ENCODE data around the gene LGALS4. TPM values are rescaled to one million over a fixed set of nuclear protein-coding genes. Genes with fewer than 3 reads are reported as not detected.

The LGALS4 gene
- total RNA-seq, 1 donor from 2014 or later = 1.3 TPM

- H3K36me3 Mint-ChIP-seq (ENCODE audit: low read depth) = peaks cover 35% of the 10 kb centered on the region
- peaks cover 50% of the 10 kb centered on the region for H3K4me1 Mint-ChIP-seq (ENCODE audit: low read depth)
- intact Hi-C loops (cut with micrococcal nuclease) = loop anchor here (1.0 to 10.0 kb wide), 14 partner anchors 8 to 533 kb away; partner anchors contain the start of genes ACTN4, ECH1, FAM98C and KCNK6
- H3K4me3 Mint-ChIP-seq = peak within 1 kb of the TSS; percentile 97
- peaks cover 2% of the 10 kb centered on the region for H3K27me3 Mint-ChIP-seq (ENCODE audit: insufficient read depth)
- H3K9me3 Mint-ChIP-seq = no peaks in the 10 kb centered on the region
- peak within 1 kb of the TSS; percentile 99 for H3K27ac Mint-ChIP-seq
- peak; percentile 99 for DNase-seq (ENCODE audit: low spot score)
Observed at GRCh38 chr19:38849860-38850435, 37.2 kb upstream of the LGALS4 start, which contains the start of gene HNRNPL. TSS of gene HNRNPL (minus strand) at chr19:38849986. CDS start at chr19:38849966, 20 bp downstream.

- peak overlapping the region; percentile 97 for H3K4me3 Mint-ChIP-seq
- intact Hi-C loops (cut with micrococcal nuclease) = loop anchor here (2.0 kb wide), 2 partner anchors 81 to 193 kb away; no protein-coding TSS in a partner anchor
- no peaks in the 10 kb centered on the region for H3K9me3 Mint-ChIP-seq
- H3K4me1 Mint-ChIP-seq (ENCODE audit: low read depth) = peaks cover 54% of the 10 kb centered on the region
- peaks cover 2% of the 10 kb centered on the region for H3K27me3 Mint-ChIP-seq (ENCODE audit: insufficient read depth)
- peak; percentile 94 for DNase-seq (ENCODE audit: low spot score)
- H3K27ac Mint-ChIP-seq = peak overlapping the region; percentile 99
- H3K36me3 Mint-ChIP-seq (ENCODE audit: low read depth) = peaks cover 39% of the 10 kb centered on the region
Observed at GRCh38 chr19:38849147-38849859, 36.6 kb upstream of the LGALS4 start.

- H3K9me3 Mint-ChIP-seq = no peaks in the 10 kb centered on the region
- H3K27me3 Mint-ChIP-seq (ENCODE audit: insufficient read depth) = peaks cover 2% of the 10 kb centered on the region
- peaks cover 47% of the 10 kb centered on the region for H3K36me3 Mint-ChIP-seq (ENCODE audit: low read depth)
- peak overlapping the region; percentile 97 for H3K4me3 Mint-ChIP-seq
- H3K4me1 Mint-ChIP-seq (ENCODE audit: low read depth) = peaks cover 62% of the 10 kb centered on the region
- intact Hi-C loops (cut with micrococcal nuclease) = loop anchor here (2.0 kb wide), 2 partner anchors 80 to 192 kb away; no protein-coding TSS in a partner anchor
- peak overlapping the region; percentile 96 for H3K27ac Mint-ChIP-seq
- no peak for DNase-seq (ENCODE audit: low spot score)
Observed at GRCh38 chr19:38848299-38849146, 35.8 kb upstream of the LGALS4 start.

- no peaks in the 10 kb centered on the region for H3K9me3 Mint-ChIP-seq
- H3K4me3 Mint-ChIP-seq = peak overlapping the region; percentile 45
- DNase-seq (ENCODE audit: low spot score) = no peak
- H3K36me3 Mint-ChIP-seq (ENCODE audit: low read depth) = peaks cover 65% of the 10 kb centered on the region
- intact Hi-C loops (cut with micrococcal nuclease) = no loop called here
- H3K27me3 Mint-ChIP-seq (ENCODE audit: insufficient read depth) = peaks cover 2% of the 10 kb centered on the region
- peak overlapping the region; percentile 70 for H3K27ac Mint-ChIP-seq
- H3K4me1 Mint-ChIP-seq (ENCODE audit: low read depth) = peaks cover 70% of the 10 kb centered on the region
Observed at GRCh38 chr19:38846097-38846496, 33.4 kb upstream of the LGALS4 start.

- intact Hi-C loops (cut with micrococcal nuclease) = no loop called here
- peaks cover 71% of the 10 kb centered on the region for H3K36me3 Mint-ChIP-seq (ENCODE audit: low read depth)
- no peak for DNase-seq (ENCODE audit: low spot score)
Observed at GRCh38 chr19:38845374-38846024, 32.8 kb upstream of the LGALS4 start.

GRCh38 chr19:38844093-38844686 lies 31.4 kb upstream of the LGALS4 start:
- intact Hi-C loops (cut with micrococcal nuclease) = no loop called here
- Mint-ChIP-seq H3K4me1 (ENCODE audit: low read depth) (peaks cover 74% of the 10 kb centered on the region), H3K27me3 (ENCODE audit: insufficient read depth) (peaks cover 1% of the 10 kb centered on the region), H3K9me3 (no peaks in the 10 kb centered on the region), H3K27ac (peak overlapping the region; percentile 93), H3K4me3 (peak overlapping the region; percentile 66), H3K36me3 (ENCODE audit: low read depth) (peaks cover 78% of the 10 kb centered on the region)
- no peak for DNase-seq (ENCODE audit: low spot score)

More at GRCh38 chr19:38845374-38846024, 32.8 kb upstream of the LGALS4 start:
- peak overlapping the region; percentile 3 for H3K27ac Mint-ChIP-seq
- no peaks in the 10 kb centered on the region for H3K9me3 Mint-ChIP-seq
- peak overlapping the region; percentile 5 for H3K4me3 Mint-ChIP-seq
- peaks cover 70% of the 10 kb centered on the region for H3K4me1 Mint-ChIP-seq (ENCODE audit: low read depth)
- peaks cover 2% of the 10 kb centered on the region for H3K27me3 Mint-ChIP-seq (ENCODE audit: insufficient read depth)

- Mint-ChIP-seq H3K27ac (peak overlapping the region; percentile 93), H3K4me1 (ENCODE audit: low read depth) (peaks cover 73% of the 10 kb centered on the region), H3K36me3 (ENCODE audit: low read depth) (peaks cover 78% of the 10 kb centered on the region), H3K4me3 (peak overlapping the region; percentile 66), H3K9me3 (no peaks in the 10 kb centered on the region), H3K27me3 (ENCODE audit: insufficient read depth) (no peaks in the 10 kb centered on the region)
- intact Hi-C loops (cut with micrococcal nuclease) = no loop called here
- DNase-seq (ENCODE audit: low spot score) = no peak
Observed at GRCh38 chr19:38843175-38843758, 30.5 kb upstream of the LGALS4 start.

- peaks cover 76% of the 10 kb centered on the region for H3K36me3 Mint-ChIP-seq (ENCODE audit: low read depth)
- intact Hi-C loops (cut with micrococcal nuclease) = loop anchor here (1.0 kb wide), 2 partner anchors 8 to 11 kb away; partner anchors contain the start of gene ECH1
- H3K9me3 Mint-ChIP-seq = no peaks in the 10 kb centered on the region
- peak overlapping the region; percentile 70 for H3K4me3 Mint-ChIP-seq
- DNase-seq (ENCODE audit: low spot score) = peak; percentile 64
- H3K4me1 Mint-ChIP-seq (ENCODE audit: low read depth) = peaks cover 66% of the 10 kb centered on the region
- H3K27ac Mint-ChIP-seq = peak overlapping the region; percentile 93
- no peaks in the 10 kb centered on the region for H3K27me3 Mint-ChIP-seq (ENCODE audit: insufficient read depth)
Observed at GRCh38 chr19:38842439-38843174, 29.9 kb upstream of the LGALS4 start.

- H3K36me3 Mint-ChIP-seq (ENCODE audit: low read depth) = peaks cover 77% of the 10 kb centered on the region
- H3K9me3 Mint-ChIP-seq = no peaks in the 10 kb centered on the region
- H3K4me1 Mint-ChIP-seq (ENCODE audit: low read depth) = peaks cover 63% of the 10 kb centered on the region
- intact Hi-C loops (cut with micrococcal nuclease) = loop anchor here (1.0 kb wide), 2 partner anchors 8 to 11 kb away; partner anchors contain the start of gene ECH1
- H3K27me3 Mint-ChIP-seq (ENCODE audit: insufficient read depth) = no peaks in the 10 kb centered on the region
- no peak for DNase-seq (ENCODE audit: low spot score)
- H3K27ac Mint-ChIP-seq = peak overlapping the region; percentile 93
- H3K4me3 Mint-ChIP-seq = peak overlapping the region; percentile 70
Observed at GRCh38 chr19:38841787-38842438, 29.2 kb upstream of the LGALS4 start.

- intact Hi-C loops (cut with micrococcal nuclease) = no loop called here
- Mint-ChIP-seq H3K4me3 (peak overlapping the region; percentile 56), H3K27me3 (ENCODE audit: insufficient read depth) (no peaks in the 10 kb centered on the region), H3K9me3 (no peaks in the 10 kb centered on the region), H3K4me1 (ENCODE audit: low read depth) (peaks cover 63% of the 10 kb centered on the region), H3K27ac (peak overlapping the region; percentile 83), H3K36me3 (ENCODE audit: low read depth) (peaks cover 79% of the 10 kb centered on the region)
- no peak for DNase-seq (ENCODE audit: low spot score)
Observed at GRCh38 chr19:38841180-38841766, 28.5 kb upstream of the LGALS4 start.
